Fibroblast of lung (primary cell): ENCODE data around the gene NBPF3. TPM values are rescaled to one million over a fixed set of nuclear protein-coding genes. Genes with fewer than 3 reads are reported as not detected.

Source experiments
- DNase-seq, 2 donors: peaks; one replicate each; pipeline versions ENCODE4 v3.0.0 to v3.0.0-alpha.2; 2010; ENCODE audit warnings: low read depth in 2 of 2
- H2AFZ ChIP-seq: 2 replicates; pipeline ENCODE4 v1.5.1; 2012; ENCODE audit warnings: low read length, control low read depth, inconsistent platforms
- H3K27ac ChIP-seq: 2 replicates; pipeline ENCODE4 v1.5.1; 2011; ENCODE audit warnings: low read length, control low read depth; ENCODE audit not compliant: insufficient read depth
- H3K27me3 ChIP-seq: 2 replicates; pipeline ENCODE4 v1.5.1; 2011; ENCODE audit warnings: mild to moderate bottlenecking, low read length; ENCODE audit not compliant: control insufficient read depth, insufficient read depth
- H3K36me3 ChIP-seq: 2 replicates; pipeline ENCODE4 v1.5.1; 2011; ENCODE audit warnings: low read length; ENCODE audit not compliant: control insufficient read depth, insufficient read depth
- H3K4me1 ChIP-seq: 2 replicates; pipeline ENCODE4 v1.5.1; 2011; ENCODE audit warnings: low read length; ENCODE audit not compliant: control insufficient read depth, insufficient read depth; ENCODE audit errors: extremely low read depth
- H3K4me2 ChIP-seq: 2 replicates; pipeline ENCODE4 v1.5.1; 2011; ENCODE audit warnings: low read length, control low read depth; ENCODE audit not compliant: insufficient read depth; ENCODE audit errors: extremely low read depth
- H3K4me3 ChIP-seq, 4 experiments: fragments of 200-600 bp in 1 of 4; sonication (generic) in 1 of 4; replicated peaks in 1 of 4; 2 replicates each; pipeline ENCODE4 v1.5.1; 2011 to 2016; ENCODE audit warnings: low read length in 4 of 4, low read depth in 3 of 4, mild to moderate bottlenecking in 3 of 4, control low read depth in 2 of 4, inconsistent platforms in 1 of 4, mixed read lengths in 1 of 4; ENCODE audit not compliant: insufficient read depth in 1 of 4; ENCODE audit errors: control extremely low read depth in 1 of 4
- H3K79me2 ChIP-seq: 2 replicates; pipeline ENCODE4 v1.5.1; 2012; ENCODE audit warnings: mild to moderate bottlenecking, low read length, inconsistent platforms; ENCODE audit not compliant: control insufficient read depth, insufficient read depth
- H3K9ac ChIP-seq: 2 replicates; pipeline ENCODE4 v1.5.1; 2011; ENCODE audit warnings: mild to moderate bottlenecking, low read length, control low read depth; ENCODE audit not compliant: insufficient read depth
- H3K9me3 ChIP-seq: 2 replicates; pipeline ENCODE4 v1.5.1; 2012; ENCODE audit warnings: low read depth, low read length; ENCODE audit not compliant: control insufficient read depth, insufficient read depth
- H4K20me1 ChIP-seq: 2 replicates; pipeline ENCODE4 v1.5.1; 2011; ENCODE audit warnings: low read length; ENCODE audit not compliant: control insufficient read depth, insufficient read depth; ENCODE audit errors: extremely low read depth
- EZH2 ChIP-seq: IDR thresholded peaks from 2 replicates; pipeline ENCODE4 v1.5.1; 2012; ENCODE audit warnings: low read length, control low read depth, mild to moderate bottlenecking; ENCODE audit errors: missing control alignments
- polyA plus RNA-seq, 2 donors: library from polyadenylated mRNA; depleted of rRNA in 1 of 2; stranded (reverse) in 1 of 2; unstranded in 1 of 2; fragments of >200 nt; gene quantifications; 2 replicates each; pipeline ENCODE4 v1.2.1, GENCODE V29; 2011 to 2012; ENCODE audit warnings: missing spikeins in 1 of 2
- total RNA-seq: library from RNA; depleted of rRNA; stranded (reverse); fragments of >200 nt; gene quantifications from 2 replicates; pipeline ENCODE4 v1.2.1, GENCODE V29; 2014
- TF ChIP-seq, protein P1 (sequence below), 2 donors: IDR thresholded peaks in 1 of 2; conservative IDR thresholded peaks in 1 of 2; 1 replicate in 1 of 2; 2 replicates in 1 of 2; pipeline ENCODE4 v1.5.1; 2011 to 2012; ENCODE audit warnings: low read length in 2 of 2, control low read depth in 1 of 2, inconsistent platforms in 1 of 2, low read depth in 1 of 2, mild to moderate bottlenecking in 1 of 2

NBPF3 gene
- total and polyA plus RNA-seq, 2 donors (not counting 1 experiment from before 2014, with no cell fraction given): 20.4 to 35.0 TPM

GRCh38 chr1:21496886-21497285 is 56.9 kb downstream of the NBPF3 start:
- peaks cover 22% of the 10 kb centered on the region for H3K27me3 ChIP-seq
- H4K20me1 ChIP-seq: no peaks in the 10 kb centered on the region
- no peaks in the 10 kb centered on the region for H3K4me1 ChIP-seq
- H3K4me2 ChIP-seq: no peak overlapping the region
- H3K27ac ChIP-seq: no peak overlapping the region
- no peak overlapping the region for H3K9ac ChIP-seq
- no peak overlapping the region for H3K4me3 ChIP-seq
- TF ChIP-seq EZH2: no peak
- TF ChIP-seq, protein P1, sequence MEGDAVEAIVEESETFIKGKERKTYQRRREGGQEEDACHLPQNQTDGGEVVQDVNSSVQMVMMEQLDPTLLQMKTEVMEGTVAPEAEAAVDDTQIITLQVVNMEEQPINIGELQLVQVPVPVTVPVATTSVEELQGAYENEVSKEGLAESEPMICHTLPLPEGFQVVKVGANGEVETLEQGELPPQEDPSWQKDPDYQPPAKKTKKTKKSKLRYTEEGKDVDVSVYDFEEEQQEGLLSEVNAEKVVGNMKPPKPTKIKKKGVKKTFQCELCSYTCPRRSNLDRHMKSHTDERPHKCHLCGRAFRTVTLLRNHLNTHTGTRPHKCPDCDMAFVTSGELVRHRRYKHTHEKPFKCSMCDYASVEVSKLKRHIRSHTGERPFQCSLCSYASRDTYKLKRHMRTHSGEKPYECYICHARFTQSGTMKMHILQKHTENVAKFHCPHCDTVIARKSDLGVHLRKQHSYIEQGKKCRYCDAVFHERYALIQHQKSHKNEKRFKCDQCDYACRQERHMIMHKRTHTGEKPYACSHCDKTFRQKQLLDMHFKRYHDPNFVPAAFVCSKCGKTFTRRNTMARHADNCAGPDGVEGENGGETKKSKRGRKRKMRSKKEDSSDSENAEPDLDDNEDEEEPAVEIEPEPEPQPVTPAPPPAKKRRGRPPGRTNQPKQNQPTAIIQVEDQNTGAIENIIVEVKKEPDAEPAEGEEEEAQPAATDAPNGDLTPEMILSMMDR (conservative IDR thresholded peaks at IDR 0.05 in 1 of 2, IDR thresholded peaks at IDR 0.05 in 1 of 2; ENCODE audit: low read depth in 1 of 2, low read length in 2 of 2): no peak
- no peaks in the 10 kb centered on the region for H3K9me3 ChIP-seq
- H3K79me2 ChIP-seq: no peaks in the 10 kb centered on the region
- no peak overlapping the region for H2AFZ ChIP-seq
- DNase-seq: no peak
- H3K36me3 ChIP-seq: no peaks in the 10 kb centered on the region

GRCh38 chr1:21497466-21498061 is 57.6 kb downstream of the NBPF3 start:
- no peak overlapping the region for H3K27ac ChIP-seq
- H3K9me3 ChIP-seq: no peaks in the 10 kb centered on the region
- H3K4me1 ChIP-seq: no peaks in the 10 kb centered on the region
- H3K9ac ChIP-seq: no peak overlapping the region
- no peaks in the 10 kb centered on the region for H4K20me1 ChIP-seq
- DNase-seq: no peak
- no peak overlapping the region for H2AFZ ChIP-seq
- H3K27me3 ChIP-seq: peaks cover 16% of the 10 kb centered on the region
- H3K4me3 ChIP-seq: no peak overlapping the region
- H3K79me2 ChIP-seq: no peaks in the 10 kb centered on the region
- H3K4me2 ChIP-seq: no peak overlapping the region
- H3K36me3 ChIP-seq: no peaks in the 10 kb centered on the region
- no peak for TF ChIP-seq EZH2
- TF ChIP-seq, protein P1 (conservative IDR thresholded peaks at IDR 0.05 in 1 of 2, IDR thresholded peaks at IDR 0.05 in 1 of 2; ENCODE audit: low read depth in 1 of 2, low read length in 2 of 2): no peak

DNA sequence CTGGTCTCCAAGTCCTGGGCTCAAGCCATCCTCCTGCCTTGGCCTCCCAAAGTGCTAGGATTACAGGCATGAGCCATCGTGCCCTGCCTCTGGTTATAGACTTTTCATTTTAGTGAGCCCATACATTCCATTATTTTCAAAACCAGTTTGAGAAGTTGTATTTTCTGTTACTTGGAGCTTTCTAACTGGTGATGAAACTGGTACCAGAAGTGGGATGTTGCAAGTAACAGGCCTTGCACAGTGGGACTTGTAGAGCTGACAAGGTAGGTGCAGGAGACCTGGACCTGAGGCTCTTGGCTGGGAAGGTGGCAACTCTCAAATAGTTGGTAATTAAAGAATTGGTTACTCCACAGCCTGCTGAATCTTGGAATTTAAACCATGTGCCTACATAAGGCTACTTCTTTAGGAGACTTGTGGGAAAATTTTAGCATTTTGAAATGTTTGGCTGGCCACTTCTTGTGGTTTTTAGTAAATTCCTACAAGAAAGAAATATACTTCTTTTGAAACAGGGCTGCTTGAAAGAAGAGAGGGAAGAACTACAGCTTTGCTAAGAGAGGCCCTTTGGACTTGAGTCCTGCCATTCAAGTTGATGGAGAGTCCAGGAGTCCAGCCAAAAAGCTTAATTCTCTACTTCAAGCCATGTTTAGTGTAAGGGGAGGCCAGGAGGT is 59.5 kb downstream of the NBPF3 start:
- Histone ChIP-seq H2AFZ (no peak overlapping the region), H3K4me1 (no peaks in the 10 kb centered on the region), H3K27me3 (peaks cover 16% of the 10 kb centered on the region), H4K20me1 (no peaks in the 10 kb centered on the region), H3K79me2 (no peaks in the 10 kb centered on the region), H3K9me3 (no peaks in the 10 kb centered on the region), H3K27ac (no peak overlapping the region), H3K4me3 (no peak overlapping the region), H3K4me2 (no peak overlapping the region), H3K36me3 (no peaks in the 10 kb centered on the region), H3K9ac (no peak overlapping the region)
- TF ChIP-seq EZH2: no peak
- TF ChIP-seq, protein P1 (conservative IDR thresholded peaks at IDR 0.05 in 1 of 2, IDR thresholded peaks at IDR 0.05 in 1 of 2; ENCODE audit: low read depth in 1 of 2, low read length in 2 of 2): no peak
- DNase-seq: peak; percentile 36
